IMR-90 (cell line): ENCODE results near the gene RAD51B.

Source experiments
- BHLHE40 ChIP-seq: fragments of 150-350 bp; IDR thresholded peaks from 2 replicates; pipeline ENCODE4 v1.6.1; 2016; ENCODE audit warnings: mild to moderate bottlenecking, low read depth, low read length
- CEBPB ChIP-seq: IDR thresholded peaks from 2 replicates; pipeline ENCODE4 v1.6.1; 2012; ENCODE audit warnings: low read depth, low read length, improper control_type of control experiment
- CHD1 ChIP-seq: IDR thresholded peaks from 2 replicates; pipeline ENCODE4 v1.6.1; 2012; ENCODE audit warnings: low read depth, low read length, improper control_type of control experiment
- ELK1 ChIP-seq: fragments of 150-350 bp; IDR thresholded peaks from 2 replicates; pipeline ENCODE4 v1.6.1; 2016; ENCODE audit warnings: low read depth, mild to moderate bottlenecking, low read length, moderate library complexity, borderline replicate concordance
- FOS ChIP-seq: fragments of 150-350 bp; IDR thresholded peaks from 2 replicates; pipeline ENCODE4 v1.6.1; 2016; ENCODE audit warnings: low read depth, low read length
- MAFK ChIP-seq: IDR thresholded peaks from 2 replicates; pipeline ENCODE4 v1.6.1; 2012; ENCODE audit warnings: low read depth, low read length, improper control_type of control experiment
- MAZ ChIP-seq: IDR thresholded peaks from 2 replicates; pipeline ENCODE4 v1.6.1; 2012; ENCODE audit warnings: low read depth, mild to moderate bottlenecking, low read length, improper control_type of control experiment, moderate library complexity, borderline replicate concordance
- MXI1 ChIP-seq: IDR thresholded peaks from 2 replicates; pipeline ENCODE4 v1.6.1; 2012; ENCODE audit warnings: low read depth, mild to moderate bottlenecking, low read length, moderate library complexity, borderline replicate concordance
- POLR2A ChIP-seq: IDR thresholded peaks from 2 replicates; pipeline ENCODE4 v1.6.1; 2012; ENCODE audit warnings: mild to moderate bottlenecking, low read depth, low read length
- SMC3 ChIP-seq: fragments of 150-350 bp; IDR thresholded peaks from 2 replicates; pipeline ENCODE4 v1.6.1; 2016; ENCODE audit warnings: low read depth, mild to moderate bottlenecking, antibody characterized with exemption, low read length, moderate library complexity
- USF2 ChIP-seq: fragments of 150-350 bp; IDR thresholded peaks from 2 replicates; pipeline ENCODE4 v1.6.1; 2017; ENCODE audit warnings: mild to moderate bottlenecking, antibody characterized with exemption, low read length, low read depth
- TF ChIP-seq, protein P1 (sequence below): conservative IDR thresholded peaks from 2 replicates; pipeline ENCODE4 v1.5.1; 2012; ENCODE audit warnings: mild to moderate bottlenecking, low read depth, low read length, improper control_type of control experiment

GRCh38 chr14:68665131-68665530 is 845.6 kb downstream of the RAD51B start:
- TF ChIP-seq USF2 (no peak), POLR2A (no peak), CEBPB (no peak), CHD1 (no peak), SMC3 (peak; percentile 12; the same call in 1 of the 2 replicates), MXI1 (no peak), MAFK (no peak), FOS (peak; percentile 28; the same call in 1 of the 2 replicates), BHLHE40 (no peak), ELK1 (no peak), MAZ (no peak)
- TF ChIP-seq, protein P1, sequence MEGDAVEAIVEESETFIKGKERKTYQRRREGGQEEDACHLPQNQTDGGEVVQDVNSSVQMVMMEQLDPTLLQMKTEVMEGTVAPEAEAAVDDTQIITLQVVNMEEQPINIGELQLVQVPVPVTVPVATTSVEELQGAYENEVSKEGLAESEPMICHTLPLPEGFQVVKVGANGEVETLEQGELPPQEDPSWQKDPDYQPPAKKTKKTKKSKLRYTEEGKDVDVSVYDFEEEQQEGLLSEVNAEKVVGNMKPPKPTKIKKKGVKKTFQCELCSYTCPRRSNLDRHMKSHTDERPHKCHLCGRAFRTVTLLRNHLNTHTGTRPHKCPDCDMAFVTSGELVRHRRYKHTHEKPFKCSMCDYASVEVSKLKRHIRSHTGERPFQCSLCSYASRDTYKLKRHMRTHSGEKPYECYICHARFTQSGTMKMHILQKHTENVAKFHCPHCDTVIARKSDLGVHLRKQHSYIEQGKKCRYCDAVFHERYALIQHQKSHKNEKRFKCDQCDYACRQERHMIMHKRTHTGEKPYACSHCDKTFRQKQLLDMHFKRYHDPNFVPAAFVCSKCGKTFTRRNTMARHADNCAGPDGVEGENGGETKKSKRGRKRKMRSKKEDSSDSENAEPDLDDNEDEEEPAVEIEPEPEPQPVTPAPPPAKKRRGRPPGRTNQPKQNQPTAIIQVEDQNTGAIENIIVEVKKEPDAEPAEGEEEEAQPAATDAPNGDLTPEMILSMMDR: no peak
